ENCODE data around the gene SLC25A51.

The SLC25A51 gene

DNA sequence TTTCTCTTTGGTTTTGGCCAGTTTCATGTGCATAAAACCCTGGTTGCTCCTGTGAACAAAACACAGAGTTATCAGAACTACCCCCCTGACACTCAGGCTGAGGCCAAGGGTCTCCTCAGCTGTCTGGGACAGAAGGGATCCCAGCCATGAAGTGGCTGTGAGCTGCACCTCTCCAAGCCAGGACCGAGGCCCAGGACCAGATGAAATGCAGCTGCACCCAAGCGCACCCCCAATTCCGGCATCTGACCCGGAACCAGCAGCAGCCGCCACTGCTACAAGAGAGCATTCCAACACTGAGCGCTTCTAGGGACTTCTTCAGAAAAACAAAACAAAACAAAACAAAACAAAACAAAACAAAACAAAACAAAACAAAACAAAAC lies 16.0 kb upstream of the SLC25A51 start:
- TF ChIP-seq Cebpa-rat (IDR thresholded peaks at IDR 0.05): no peak
- H4K20me1 ChIP-seq: peaks cover 0 to 18% (median 0%) of the 10 kb centered on the region in 11 experiments; a peak in 2 of 22 replicates
- H3K4me3 ChIP-seq: no peak overlapping the region
- H3K27ac ChIP-seq: no peak overlapping the region
- H3K27me3 ChIP-seq: no peaks in the 10 kb centered on the region
- no peak overlapping the region for H3K4me2 ChIP-seq
- no peaks in the 10 kb centered on the region for H3K9me3 ChIP-seq (replicated peaks in 1 of 11)
- H3K4me1 ChIP-seq: peaks cover 0 to 11% (median 3%) of the 10 kb centered on the region in 10 experiments; a peak in 9 of 20 replicates
- no peaks in the 10 kb centered on the region; a peak in 1 of 22 replicates for H3K36me3 ChIP-seq
- H3K9ac ChIP-seq: no peak overlapping the region

DNA sequence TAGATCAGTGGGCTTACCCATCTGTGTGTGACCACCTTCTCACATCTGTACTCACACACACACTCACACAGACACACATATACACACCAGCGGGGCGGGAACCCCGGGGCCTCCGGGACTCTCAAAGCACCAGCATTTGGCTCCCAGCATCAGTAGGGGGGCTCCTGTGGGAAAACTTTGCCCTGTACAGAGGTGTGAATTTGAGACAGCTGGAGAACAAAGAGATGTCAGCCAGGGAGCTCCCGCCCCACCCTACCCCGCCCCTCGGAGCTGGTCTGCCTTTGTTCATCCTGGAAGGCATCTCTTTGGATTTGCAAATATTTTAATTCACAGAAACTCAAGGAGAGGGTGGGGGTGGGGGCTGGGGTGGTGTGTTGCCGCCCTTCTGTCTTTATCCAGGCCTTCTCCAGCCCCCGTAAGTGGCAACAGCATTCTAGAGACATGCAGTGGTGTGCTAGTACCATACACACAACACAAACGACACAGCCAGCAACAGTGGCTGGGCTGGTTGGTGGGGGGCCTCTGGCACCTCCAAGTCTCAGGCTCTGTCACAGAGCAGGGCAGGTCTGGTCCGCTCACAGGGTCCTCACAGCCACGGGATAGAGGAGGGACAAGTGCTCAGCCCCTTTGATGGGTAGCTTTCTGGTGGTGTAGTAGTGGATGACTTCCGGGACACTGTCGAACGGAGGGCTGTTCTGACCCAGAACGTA lies 15.5 kb upstream of the SLC25A51 start:
- H3K36me3 ChIP-seq: no peaks in the 10 kb centered on the region; a peak in 1 of 22 replicates
- H3K27me3 ChIP-seq: no peaks in the 10 kb centered on the region
- TF ChIP-seq Cebpa-rat (IDR thresholded peaks at IDR 0.05): no peak
- H3K9ac ChIP-seq: no peak overlapping the region
- H4K20me1 ChIP-seq: peaks cover 0 to 18% (median 0%) of the 10 kb centered on the region in 11 experiments; a peak in 2 of 22 replicates
- H3K4me1 ChIP-seq: peaks cover 0 to 11% (median 3%) of the 10 kb centered on the region in 10 experiments; a peak in 9 of 20 replicates
- no peak overlapping the region for H3K27ac ChIP-seq
- H3K9me3 ChIP-seq (replicated peaks in 1 of 11): no peaks in the 10 kb centered on the region
- H3K4me2 ChIP-seq: no peak overlapping the region
- no peak overlapping the region for H3K4me3 ChIP-seq

- Histone ChIP-seq H4K20me1 (peaks cover 0 to 12% (median 0%) of the 10 kb centered on the region in 11 experiments; a peak in 1 of 22 replicates), H3K4me1 (peaks cover 0 to 12% (median 4%) of the 10 kb centered on the region in 10 experiments; a peak in 10 of 20 replicates), H3K9ac (no peak overlapping the region), H3K4me2 (no peak overlapping the region), H3K27ac (no peak overlapping the region), H3K27me3 (no peaks in the 10 kb centered on the region), H3K4me3 (no peak overlapping the region), H3K36me3 (no peaks in the 10 kb centered on the region; a peak in 1 of 22 replicates), H3K9me3 (replicated peaks in 1 of 11) (no peaks in the 10 kb centered on the region)
- no peak for TF ChIP-seq Cebpa-rat (IDR thresholded peaks at IDR 0.05)
Measured at GRCh38 chr9:37918665-37919170, 14.8 kb upstream of the SLC25A51 start.

GRCh38 chr9:37917801-37918664 lies 14.1 kb upstream of the SLC25A51 start:
- H3K9me3 ChIP-seq (replicated peaks in 1 of 11): no peaks in the 10 kb centered on the region
- H4K20me1 ChIP-seq: 0 out of 22 replicates have a peak, but pooled peaks cover 0 to 9% (median 0%) of the 10 kb centered on the region in 11 experiments
- no peaks in the 10 kb centered on the region for H3K27me3 ChIP-seq
- peaks cover 0 to 16% (median 7%) of the 10 kb centered on the region in 10 experiments; a peak in 12 of 20 replicates for H3K4me1 ChIP-seq
- no peak overlapping the region for H3K27ac ChIP-seq
- H3K36me3 ChIP-seq: no peaks in the 10 kb centered on the region; a peak in 1 of 22 replicates
- H3K4me2 ChIP-seq: no peak overlapping the region
- H3K4me3 ChIP-seq: no peak overlapping the region
- H3K9ac ChIP-seq: peak overlapping the region in 1 of 11 experiments; percentile 37; a peak in 2 of 22 replicates
- TF ChIP-seq Cebpa-rat (IDR thresholded peaks at IDR 0.05): no peak

DNA sequence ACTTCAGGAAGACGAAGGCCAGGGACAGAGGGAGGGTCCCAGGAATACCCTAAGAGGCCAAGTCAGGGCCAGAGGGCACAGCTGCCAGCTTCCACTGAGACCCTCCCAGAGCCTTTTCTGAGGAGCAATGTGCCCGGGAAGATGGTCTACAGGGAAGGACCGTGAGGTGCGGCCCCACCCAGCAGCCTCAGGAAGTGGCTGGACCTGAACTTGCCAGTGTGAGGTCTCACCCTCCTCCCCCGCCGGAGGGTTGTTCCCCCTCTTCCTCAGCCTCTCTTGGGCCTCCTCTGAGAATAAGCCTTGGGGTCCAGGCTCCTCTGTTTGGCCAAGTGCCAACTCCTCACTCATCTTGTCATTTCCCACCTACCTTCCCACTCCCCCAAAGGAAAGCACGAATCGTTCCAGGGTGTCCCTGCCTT lies 13.4 kb upstream of the SLC25A51 start:
- H3K27me3 ChIP-seq: no peaks in the 10 kb centered on the region
- peak overlapping the region in 2 of 11 experiments; percentile 24 to 37; a peak in 3 of 22 replicates for H3K9ac ChIP-seq
- peaks cover 0 to 17% (median 7%) of the 10 kb centered on the region in 10 experiments; a peak in 12 of 20 replicates for H3K4me1 ChIP-seq
- H3K4me3 ChIP-seq: no peak overlapping the region
- peak overlapping the region in 1 of 11 experiments; percentile 29; a peak in 1 of 22 replicates for H3K27ac ChIP-seq
- no peaks in the 10 kb centered on the region; a peak in 1 of 22 replicates for H3K36me3 ChIP-seq
- H3K9me3 ChIP-seq (replicated peaks in 1 of 11): no peaks in the 10 kb centered on the region
- peak overlapping the region in 5 of 11 experiments; percentile 8 to 54 (median 36); a peak in 7 of 22 replicates for H3K4me2 ChIP-seq
- 0 out of 22 replicates have a peak, but pooled peaks cover 0 to 3% (median 0%) of the 10 kb centered on the region in 11 experiments for H4K20me1 ChIP-seq
- no peak for TF ChIP-seq Cebpa-rat (IDR thresholded peaks at IDR 0.05)

DNA sequence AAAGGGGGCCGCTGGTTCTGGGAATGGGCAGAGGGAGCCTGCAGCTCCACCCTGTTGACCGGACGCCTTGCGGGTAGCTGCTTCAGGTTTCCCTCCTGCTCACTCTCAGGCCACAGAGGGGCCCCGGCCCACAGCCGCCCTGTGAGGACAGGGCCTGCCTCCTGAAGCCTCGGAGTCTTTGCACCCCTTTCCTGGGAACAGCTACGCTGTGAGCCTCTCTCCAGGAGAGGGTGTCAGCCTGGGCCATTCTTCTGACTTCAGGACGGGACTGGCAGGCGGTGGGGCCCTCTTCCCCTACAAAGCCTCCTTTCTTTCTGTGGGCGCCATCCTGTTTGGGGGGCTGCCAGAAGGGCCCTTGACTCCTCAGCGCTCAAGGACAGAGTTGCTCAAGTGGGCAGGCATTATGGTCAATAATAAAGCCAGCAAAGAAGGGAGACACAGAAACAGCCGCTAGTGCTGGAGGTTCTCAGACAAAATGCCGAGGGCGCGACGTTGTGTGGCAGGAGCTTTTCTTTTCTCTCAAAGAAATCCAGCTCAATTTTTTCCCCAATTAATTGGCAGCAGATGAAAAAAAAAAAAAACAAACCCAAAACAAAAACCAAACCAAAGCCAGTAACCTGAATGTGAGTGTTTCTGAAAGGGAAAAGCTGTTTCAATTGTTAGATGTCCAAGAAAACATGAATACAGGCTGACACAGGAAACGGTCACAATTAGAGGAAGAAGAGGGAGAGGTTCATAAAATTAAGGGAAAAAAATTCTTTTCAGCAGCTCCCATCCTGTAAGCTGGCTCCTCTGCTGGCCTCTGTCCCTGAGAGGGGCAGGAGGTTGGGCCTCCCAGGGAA lies 12.8 kb upstream of the SLC25A51 start:
- Histone ChIP-seq H3K27me3 (no peaks in the 10 kb centered on the region), H3K4me2 (peak overlapping the region in 5 of 11 experiments; percentile 8 to 54 (median 36); a peak in 7 of 22 replicates), H3K4me3 (no peak overlapping the region), H4K20me1 (no peaks in the 10 kb centered on the region), H3K36me3 (no peaks in the 10 kb centered on the region), H3K27ac (peak overlapping the region in 1 of 11 experiments; percentile 29; a peak in 1 of 22 replicates), H3K4me1 (peaks cover 0 to 22% (median 8%) of the 10 kb centered on the region in 10 experiments; a peak in 12 of 20 replicates), H3K9ac (peak overlapping the region in 2 of 11 experiments; percentile 24 to 37; a peak in 2 of 22 replicates), H3K9me3 (replicated peaks in 1 of 11) (no peaks in the 10 kb centered on the region)
- TF ChIP-seq Cebpa-rat (IDR thresholded peaks at IDR 0.05): no peak

DNA sequence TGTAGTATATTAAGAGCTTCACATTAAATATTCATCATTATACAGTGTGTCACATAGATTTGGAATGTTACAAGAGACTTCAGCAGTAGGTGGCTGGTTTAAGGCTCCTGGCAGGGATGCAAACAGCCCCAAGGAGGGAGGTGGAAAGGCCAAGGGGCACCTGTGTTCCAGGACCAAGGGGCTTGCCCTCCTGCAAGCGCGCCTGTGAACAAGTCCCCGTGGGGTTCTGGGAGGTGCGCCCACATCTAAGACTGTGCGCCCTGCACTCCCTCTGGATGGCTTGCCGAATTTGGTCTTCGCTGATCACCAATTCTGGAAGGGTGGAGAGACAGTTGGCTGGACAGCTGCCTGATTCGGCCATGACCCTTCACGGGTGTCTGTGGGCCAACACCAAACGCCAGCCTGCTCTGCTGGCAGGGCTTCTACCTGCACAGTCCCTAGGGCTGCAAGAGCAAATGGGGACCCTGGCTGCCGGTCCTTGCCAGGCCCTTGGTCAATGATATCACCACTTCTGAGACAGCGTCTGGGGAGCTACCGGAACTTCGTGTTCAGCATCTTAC lies 12.1 kb upstream of the SLC25A51 start:
- no peak overlapping the region for H3K27ac ChIP-seq
- H3K4me3 ChIP-seq: no peak overlapping the region
- no peak overlapping the region for H3K9ac ChIP-seq
- no peak for TF ChIP-seq Cebpa-rat (IDR thresholded peaks at IDR 0.05)
- peaks cover 0 to 28% (median 9%) of the 10 kb centered on the region in 10 experiments; a peak in 13 of 20 replicates for H3K4me1 ChIP-seq
- no peaks in the 10 kb centered on the region for H3K36me3 ChIP-seq
- H3K9me3 ChIP-seq (replicated peaks in 1 of 11): no peaks in the 10 kb centered on the region
- no peaks in the 10 kb centered on the region for H4K20me1 ChIP-seq
- no peaks in the 10 kb centered on the region for H3K27me3 ChIP-seq
- no peak overlapping the region for H3K4me2 ChIP-seq
